ENCODE results near the gene PSORS1C1.
"Not testable (repeated sequence)": the region's sequence is repeated elsewhere in the genome, so short reads cannot be mapped to it uniquely, and the experiment has no call there.

PSORS1C1 gene

GRCh38 chr6:31185695-31186051 is 71.1 kb downstream of the PSORS1C1 start:
- H3K27ac Mint-ChIP-seq (ENCODE audit: low read depth); DNase-seq (ENCODE audit: low spot score in 2 of 2); H3K27me3 Mint-ChIP-seq; ATAC-seq (replicated peaks; ENCODE audit: extremely low read depth, poor library complexity, severe bottlenecking); H3K36me3 Mint-ChIP-seq (ENCODE audit: insufficient read depth); H3K4me3 Mint-ChIP-seq; H3K9me3 Mint-ChIP-seq; H3K4me1 Mint-ChIP-seq: not testable (repeated sequence)

GRCh38 chr6:31186052-31186734 is 71.6 kb downstream of the PSORS1C1 start:
- ATAC-seq (replicated peaks; ENCODE audit: extremely low read depth, poor library complexity, severe bottlenecking), result no peak
- H3K4me3 Mint-ChIP-seq, result no peak overlapping the region
- H3K4me1 Mint-ChIP-seq, result peaks cover 6% of the 10 kb centered on the region
- H3K27me3 Mint-ChIP-seq, result no peaks in the 10 kb centered on the region
- no peak overlapping the region for H3K27ac Mint-ChIP-seq (ENCODE audit: low read depth)
- peaks cover 2% of the 10 kb centered on the region for H3K36me3 Mint-ChIP-seq (ENCODE audit: insufficient read depth)
- no peaks in the 10 kb centered on the region for H3K9me3 Mint-ChIP-seq
- DNase-seq (ENCODE audit: low spot score in 2 of 2), result no peak

- no peak overlapping the region for H3K4me3 Mint-ChIP-seq
- H3K36me3 Mint-ChIP-seq (ENCODE audit: insufficient read depth), result peaks cover 5% of the 10 kb centered on the region
- H3K27ac Mint-ChIP-seq (ENCODE audit: low read depth), result no peak overlapping the region
- ATAC-seq (replicated peaks; ENCODE audit: extremely low read depth, poor library complexity, severe bottlenecking) (no peak), DNase-seq (ENCODE audit: low spot score in 2 of 2) (no peak)
- no peaks in the 10 kb centered on the region for H3K9me3 Mint-ChIP-seq
- peaks cover 6% of the 10 kb centered on the region for H3K4me1 Mint-ChIP-seq
- no peaks in the 10 kb centered on the region for H3K27me3 Mint-ChIP-seq
These were observed 73.2 kb downstream of the PSORS1C1 start for GRCh38 chr6:31187780-31188194.

- H3K27ac Mint-ChIP-seq (ENCODE audit: low read depth); H3K4me1 Mint-ChIP-seq; H3K4me3 Mint-ChIP-seq; H3K9me3 Mint-ChIP-seq; H3K36me3 Mint-ChIP-seq (ENCODE audit: insufficient read depth); ATAC-seq (replicated peaks; ENCODE audit: extremely low read depth, poor library complexity, severe bottlenecking); DNase-seq (ENCODE audit: low spot score in 2 of 2); H3K27me3 Mint-ChIP-seq: not testable (repeated sequence)
These were observed 74.6 kb downstream of the PSORS1C1 start for GRCh38 chr6:31189223-31189622.
